HepG2 (cell line): ENCODE measurements around the gene NTMT1. TPM values are rescaled to one million over a fixed set of nuclear protein-coding genes. Genes with fewer than 3 reads are reported as not detected.

Experiments
- KAT8 ChIP-seq: IDR thresholded peaks from 2 replicates; pipeline ENCODE4 v1.6.1; 2016; ENCODE audit warnings: missing genetic modification reagents, missing compliant biosample characterization
- SMYD3 ChIP-seq: sonication (generic); formaldehyde crosslinking; IDR thresholded peaks from 2 replicates; pipeline ENCODE4 v1.8.1; 2023; ENCODE audit warnings: mild to moderate bottlenecking, missing genetic modification reagents
- ZNF292 ChIP-seq: sonication (generic); formaldehyde crosslinking; IDR thresholded peaks from 2 replicates; pipeline ENCODE4 v1.8.1; 2022; ENCODE audit warnings: mild to moderate bottlenecking, low read depth, missing genetic modification reagents, borderline replicate concordance
- polyA plus RNA-seq, 8 experiments: library from polyadenylated mRNA; depleted of rRNA in 3 of 8; stranded (reverse) in 7 of 8; unstranded in 1 of 8; fragments of >200 nt; fragmentation: Illumina TruSeq in 4 of 8; extraction: Trizol in 4 of 8; gene quantifications; 2 replicates each; pipeline versions ENCODE4 v1.2.1 to v1.2.3, GENCODE V29; 2011 to 2016; ENCODE audit warnings: low read depth in 4 of 8, missing spikeins in 1 of 8, mixed read lengths in 1 of 8; ENCODE audit not compliant: insufficient read depth in 1 of 8
- total RNA-seq, 5 experiments: library from RNA; depleted of rRNA; stranded (reverse); fragments of >200 nt; fragmentation: Illumina TruSeq; extraction: Trizol; gene quantifications; 2 replicates each; pipeline ENCODE4 v1.2.3, GENCODE V29; 2016; ENCODE audit warnings: low read depth in 1 of 5
- TF ChIP-seq, protein P1 (sequence below): sonication (generic); formaldehyde crosslinking; IDR thresholded peaks from 2 replicates; pipeline ENCODE4 v1.4.0; 2020; ENCODE audit warnings: missing genetic modification reagents
- TF ChIP-seq, protein P2 (sequence below): IDR thresholded peaks from 2 replicates; pipeline ENCODE4 v1.6.1; 2016; ENCODE audit warnings: missing biosample characterization, missing genetic modification reagents, low read depth
- TF ChIP-seq, protein P3 (sequence below): sonication (generic); formaldehyde crosslinking; IDR thresholded peaks from 2 replicates; pipeline ENCODE4 v1.9.0; 2021; ENCODE audit warnings: missing genetic modification reagents, borderline replicate concordance
- TF ChIP-seq, protein P4 (sequence below), 2 experiments: IDR thresholded peaks; 2 replicates each; pipeline ENCODE4 v1.6.1; 2011 to 2012; ENCODE audit warnings: low read length in 2 of 2, borderline replicate concordance in 1 of 2, low read depth in 1 of 2, mild to moderate bottlenecking in 1 of 2, moderate library complexity in 1 of 2
- TF ChIP-seq, protein P5 (sequence below): sonication (generic); formaldehyde crosslinking; IDR thresholded peaks from 2 replicates; pipeline ENCODE4 v1.8.1; 2023; ENCODE audit warnings: mild to moderate bottlenecking, moderate library complexity, missing genetic modification reagents
- TF ChIP-seq, protein P6 (sequence below): IDR thresholded peaks from 2 replicates; pipeline ENCODE4 v1.6.1; 2012; ENCODE audit warnings: low read length, improper control_type of control experiment

NTMT1 gene
- total and polyA plus RNA-seq, 2 of the 13 experiments (the other 11 are each of a cell fraction or from before 2014, with no cell fraction given) = 49.1 to 53.8 TPM

DNA sequence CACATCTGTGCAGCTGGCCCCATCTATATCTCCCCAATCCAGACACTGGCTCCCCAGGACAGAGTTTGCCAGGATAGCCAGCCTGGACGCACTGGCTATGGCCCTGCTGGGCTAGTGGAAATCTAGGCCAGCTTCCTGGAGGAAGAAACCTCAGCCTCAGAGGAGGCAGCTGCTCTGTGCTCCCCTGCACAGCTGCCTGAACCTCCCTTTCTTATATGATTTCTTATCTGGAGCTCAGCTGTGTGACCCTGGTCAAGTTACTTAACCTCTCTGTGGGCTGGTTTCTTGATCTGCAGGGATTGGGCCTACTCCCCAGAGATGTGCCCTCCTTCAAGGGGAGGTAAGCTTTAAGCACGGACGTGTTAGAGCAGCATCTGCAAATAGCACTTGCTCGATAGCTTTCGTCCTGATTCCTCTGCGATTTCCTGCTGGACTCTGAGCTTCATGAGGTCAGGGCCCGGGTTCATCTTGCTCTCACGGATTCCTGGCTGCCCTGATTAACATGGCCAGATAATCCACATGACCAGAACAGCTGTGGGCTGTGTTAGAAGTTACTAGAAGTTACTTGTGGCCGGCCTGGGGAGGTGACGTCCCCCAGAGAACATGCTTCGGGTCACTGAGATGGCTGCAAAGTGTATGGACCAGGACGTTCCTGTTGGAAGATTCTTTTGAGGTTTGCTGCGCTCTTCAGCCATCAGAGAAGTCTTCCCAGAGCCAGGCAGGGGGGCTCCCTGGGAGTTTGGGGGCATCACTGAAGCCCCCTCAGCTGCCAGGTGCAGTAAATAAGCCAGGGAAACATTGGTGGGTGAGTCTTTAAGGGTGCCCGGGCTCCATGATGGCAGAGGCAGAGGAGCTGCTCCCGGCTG lies 19.6 kb upstream of the NTMT1 start (continued):
- TF ChIP-seq, protein P1, sequence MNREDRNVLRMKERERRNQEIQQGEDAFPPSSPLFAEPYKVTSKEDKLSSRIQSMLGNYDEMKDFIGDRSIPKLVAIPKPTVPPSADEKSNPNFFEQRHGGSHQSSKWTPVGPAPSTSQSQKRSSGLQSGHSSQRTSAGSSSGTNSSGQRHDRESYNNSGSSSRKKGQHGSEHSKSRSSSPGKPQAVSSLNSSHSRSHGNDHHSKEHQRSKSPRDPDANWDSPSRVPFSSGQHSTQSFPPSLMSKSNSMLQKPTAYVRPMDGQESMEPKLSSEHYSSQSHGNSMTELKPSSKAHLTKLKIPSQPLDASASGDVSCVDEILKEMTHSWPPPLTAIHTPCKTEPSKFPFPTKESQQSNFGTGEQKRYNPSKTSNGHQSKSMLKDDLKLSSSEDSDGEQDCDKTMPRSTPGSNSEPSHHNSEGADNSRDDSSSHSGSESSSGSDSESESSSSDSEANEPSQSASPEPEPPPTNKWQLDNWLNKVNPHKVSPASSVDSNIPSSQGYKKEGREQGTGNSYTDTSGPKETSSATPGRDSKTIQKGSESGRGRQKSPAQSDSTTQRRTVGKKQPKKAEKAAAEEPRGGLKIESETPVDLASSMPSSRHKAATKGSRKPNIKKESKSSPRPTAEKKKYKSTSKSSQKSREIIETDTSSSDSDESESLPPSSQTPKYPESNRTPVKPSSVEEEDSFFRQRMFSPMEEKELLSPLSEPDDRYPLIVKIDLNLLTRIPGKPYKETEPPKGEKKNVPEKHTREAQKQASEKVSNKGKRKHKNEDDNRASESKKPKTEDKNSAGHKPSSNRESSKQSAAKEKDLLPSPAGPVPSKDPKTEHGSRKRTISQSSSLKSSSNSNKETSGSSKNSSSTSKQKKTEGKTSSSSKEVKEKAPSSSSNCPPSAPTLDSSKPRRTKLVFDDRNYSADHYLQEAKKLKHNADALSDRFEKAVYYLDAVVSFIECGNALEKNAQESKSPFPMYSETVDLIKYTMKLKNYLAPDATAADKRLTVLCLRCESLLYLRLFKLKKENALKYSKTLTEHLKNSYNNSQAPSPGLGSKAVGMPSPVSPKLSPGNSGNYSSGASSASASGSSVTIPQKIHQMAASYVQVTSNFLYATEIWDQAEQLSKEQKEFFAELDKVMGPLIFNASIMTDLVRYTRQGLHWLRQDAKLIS (CRISPR knock-in tag) = peak; percentile 37; the same call in 1 of the 2 replicates
- TF ChIP-seq, protein P2, sequence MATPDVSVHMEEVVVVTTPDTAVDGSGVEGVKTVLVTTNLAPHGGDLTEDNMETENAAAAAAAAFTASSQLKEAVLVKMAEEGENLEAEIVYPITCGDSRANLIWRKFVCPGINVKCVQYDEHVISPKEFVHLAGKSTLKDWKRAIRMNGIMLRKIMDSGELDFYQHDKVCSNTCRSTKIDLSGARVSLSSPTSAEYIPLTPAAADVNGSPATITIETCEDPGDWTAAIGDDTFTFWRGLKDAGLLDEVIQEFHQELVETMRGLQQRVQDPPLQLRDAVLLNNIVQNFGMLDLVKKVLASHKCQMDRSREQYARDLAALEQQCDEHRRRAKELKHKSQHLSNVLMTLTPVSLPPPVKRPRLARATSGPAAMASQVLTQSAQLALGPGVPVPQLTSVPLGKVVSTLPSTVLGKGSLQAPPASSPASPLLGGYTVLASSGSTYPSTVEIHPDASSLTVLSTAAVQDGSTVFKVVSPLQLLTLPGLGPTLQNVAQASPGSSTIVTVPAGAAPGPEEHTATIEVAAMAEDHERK (CRISPR knock-in tag) = no peak
- TF ChIP-seq KAT8 (CRISPR knock-in tag) (peak; percentile 56; the same call in 1 of the 2 replicates), ZNF292 (CRISPR knock-in tag) (peak; percentile 56; the same call in 1 of the 2 replicates), SMYD3 (CRISPR knock-in tag) (no peak)
- TF ChIP-seq, protein P3, sequence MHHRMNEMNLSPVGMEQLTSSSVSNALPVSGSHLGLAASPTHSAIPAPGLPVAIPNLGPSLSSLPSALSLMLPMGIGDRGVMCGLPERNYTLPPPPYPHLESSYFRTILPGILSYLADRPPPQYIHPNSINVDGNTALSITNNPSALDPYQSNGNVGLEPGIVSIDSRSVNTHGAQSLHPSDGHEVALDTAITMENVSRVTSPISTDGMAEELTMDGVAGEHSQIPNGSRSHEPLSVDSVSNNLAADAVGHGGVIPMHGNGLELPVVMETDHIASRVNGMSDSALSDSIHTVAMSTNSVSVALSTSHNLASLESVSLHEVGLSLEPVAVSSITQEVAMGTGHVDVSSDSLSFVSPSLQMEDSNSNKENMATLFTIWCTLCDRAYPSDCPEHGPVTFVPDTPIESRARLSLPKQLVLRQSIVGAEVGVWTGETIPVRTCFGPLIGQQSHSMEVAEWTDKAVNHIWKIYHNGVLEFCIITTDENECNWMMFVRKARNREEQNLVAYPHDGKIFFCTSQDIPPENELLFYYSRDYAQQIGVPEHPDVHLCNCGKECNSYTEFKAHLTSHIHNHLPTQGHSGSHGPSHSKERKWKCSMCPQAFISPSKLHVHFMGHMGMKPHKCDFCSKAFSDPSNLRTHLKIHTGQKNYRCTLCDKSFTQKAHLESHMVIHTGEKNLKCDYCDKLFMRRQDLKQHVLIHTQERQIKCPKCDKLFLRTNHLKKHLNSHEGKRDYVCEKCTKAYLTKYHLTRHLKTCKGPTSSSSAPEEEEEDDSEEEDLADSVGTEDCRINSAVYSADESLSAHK (CRISPR knock-in tag) = no peak
- TF ChIP-seq, protein P4, sequence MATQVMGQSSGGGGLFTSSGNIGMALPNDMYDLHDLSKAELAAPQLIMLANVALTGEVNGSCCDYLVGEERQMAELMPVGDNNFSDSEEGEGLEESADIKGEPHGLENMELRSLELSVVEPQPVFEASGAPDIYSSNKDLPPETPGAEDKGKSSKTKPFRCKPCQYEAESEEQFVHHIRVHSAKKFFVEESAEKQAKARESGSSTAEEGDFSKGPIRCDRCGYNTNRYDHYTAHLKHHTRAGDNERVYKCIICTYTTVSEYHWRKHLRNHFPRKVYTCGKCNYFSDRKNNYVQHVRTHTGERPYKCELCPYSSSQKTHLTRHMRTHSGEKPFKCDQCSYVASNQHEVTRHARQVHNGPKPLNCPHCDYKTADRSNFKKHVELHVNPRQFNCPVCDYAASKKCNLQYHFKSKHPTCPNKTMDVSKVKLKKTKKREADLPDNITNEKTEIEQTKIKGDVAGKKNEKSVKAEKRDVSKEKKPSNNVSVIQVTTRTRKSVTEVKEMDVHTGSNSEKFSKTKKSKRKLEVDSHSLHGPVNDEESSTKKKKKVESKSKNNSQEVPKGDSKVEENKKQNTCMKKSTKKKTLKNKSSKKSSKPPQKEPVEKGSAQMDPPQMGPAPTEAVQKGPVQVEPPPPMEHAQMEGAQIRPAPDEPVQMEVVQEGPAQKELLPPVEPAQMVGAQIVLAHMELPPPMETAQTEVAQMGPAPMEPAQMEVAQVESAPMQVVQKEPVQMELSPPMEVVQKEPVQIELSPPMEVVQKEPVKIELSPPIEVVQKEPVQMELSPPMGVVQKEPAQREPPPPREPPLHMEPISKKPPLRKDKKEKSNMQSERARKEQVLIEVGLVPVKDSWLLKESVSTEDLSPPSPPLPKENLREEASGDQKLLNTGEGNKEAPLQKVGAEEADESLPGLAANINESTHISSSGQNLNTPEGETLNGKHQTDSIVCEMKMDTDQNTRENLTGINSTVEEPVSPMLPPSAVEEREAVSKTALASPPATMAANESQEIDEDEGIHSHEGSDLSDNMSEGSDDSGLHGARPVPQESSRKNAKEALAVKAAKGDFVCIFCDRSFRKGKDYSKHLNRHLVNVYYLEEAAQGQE (IDR thresholded peaks at IDR 0.05; ENCODE audit: borderline replicate concordance in 1 of 2, low read depth in 1 of 2, low read length in 2 of 2) = no peak
- TF ChIP-seq, protein P5, sequence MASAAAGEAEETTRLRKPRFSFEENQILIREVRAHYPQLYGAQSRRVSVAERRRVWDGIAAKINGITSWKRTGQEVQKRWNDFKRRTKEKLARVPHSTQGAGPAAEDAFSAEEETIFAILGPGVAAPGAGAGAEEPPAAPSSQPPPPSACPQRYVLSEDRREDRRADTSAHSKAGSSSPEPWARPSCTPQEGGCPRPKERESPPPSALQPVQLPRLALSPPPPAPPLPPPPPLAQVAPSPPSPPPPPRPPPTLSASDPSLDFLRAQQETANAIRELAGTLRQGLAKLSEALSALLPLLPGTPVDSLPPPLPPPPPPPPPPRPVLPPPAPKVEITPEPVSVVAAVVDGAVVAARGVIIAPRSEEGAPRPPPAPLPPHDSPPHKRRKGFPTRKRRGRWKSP (CRISPR knock-in tag) = peak; percentile 63; the same call in 1 of the 2 replicates
- TF ChIP-seq, protein P6, sequence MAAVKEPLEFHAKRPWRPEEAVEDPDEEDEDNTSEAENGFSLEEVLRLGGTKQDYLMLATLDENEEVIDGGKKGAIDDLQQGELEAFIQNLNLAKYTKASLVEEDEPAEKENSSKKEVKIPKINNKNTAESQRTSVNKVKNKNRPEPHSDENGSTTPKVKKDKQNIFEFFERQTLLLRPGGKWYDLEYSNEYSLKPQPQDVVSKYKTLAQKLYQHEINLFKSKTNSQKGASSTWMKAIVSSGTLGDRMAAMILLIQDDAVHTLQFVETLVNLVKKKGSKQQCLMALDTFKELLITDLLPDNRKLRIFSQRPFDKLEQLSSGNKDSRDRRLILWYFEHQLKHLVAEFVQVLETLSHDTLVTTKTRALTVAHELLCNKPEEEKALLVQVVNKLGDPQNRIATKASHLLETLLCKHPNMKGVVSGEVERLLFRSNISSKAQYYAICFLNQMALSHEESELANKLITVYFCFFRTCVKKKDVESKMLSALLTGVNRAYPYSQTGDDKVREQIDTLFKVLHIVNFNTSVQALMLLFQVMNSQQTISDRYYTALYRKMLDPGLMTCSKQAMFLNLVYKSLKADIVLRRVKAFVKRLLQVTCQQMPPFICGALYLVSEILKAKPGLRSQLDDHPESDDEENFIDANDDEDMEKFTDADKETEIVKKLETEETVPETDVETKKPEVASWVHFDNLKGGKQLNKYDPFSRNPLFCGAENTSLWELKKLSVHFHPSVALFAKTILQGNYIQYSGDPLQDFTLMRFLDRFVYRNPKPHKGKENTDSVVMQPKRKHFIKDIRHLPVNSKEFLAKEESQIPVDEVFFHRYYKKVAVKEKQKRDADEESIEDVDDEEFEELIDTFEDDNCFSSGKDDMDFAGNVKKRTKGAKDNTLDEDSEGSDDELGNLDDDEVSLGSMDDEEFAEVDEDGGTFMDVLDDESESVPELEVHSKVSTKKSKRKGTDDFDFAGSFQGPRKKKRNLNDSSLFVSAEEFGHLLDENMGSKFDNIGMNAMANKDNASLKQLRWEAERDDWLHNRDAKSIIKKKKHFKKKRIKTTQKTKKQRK = no peak
